ENCODE results near the gene SMAD2. TPM values are rescaled to one million over a fixed set of nuclear protein-coding genes. Genes with fewer than 3 reads are reported as not detected.
A peak's percentile ranks its signal among the peaks of the same experiment; 100 is the strongest.

Gene SMAD2
- total and polyA plus RNA-seq, 2 donors = 37.0 to 132 TPM

DNA sequence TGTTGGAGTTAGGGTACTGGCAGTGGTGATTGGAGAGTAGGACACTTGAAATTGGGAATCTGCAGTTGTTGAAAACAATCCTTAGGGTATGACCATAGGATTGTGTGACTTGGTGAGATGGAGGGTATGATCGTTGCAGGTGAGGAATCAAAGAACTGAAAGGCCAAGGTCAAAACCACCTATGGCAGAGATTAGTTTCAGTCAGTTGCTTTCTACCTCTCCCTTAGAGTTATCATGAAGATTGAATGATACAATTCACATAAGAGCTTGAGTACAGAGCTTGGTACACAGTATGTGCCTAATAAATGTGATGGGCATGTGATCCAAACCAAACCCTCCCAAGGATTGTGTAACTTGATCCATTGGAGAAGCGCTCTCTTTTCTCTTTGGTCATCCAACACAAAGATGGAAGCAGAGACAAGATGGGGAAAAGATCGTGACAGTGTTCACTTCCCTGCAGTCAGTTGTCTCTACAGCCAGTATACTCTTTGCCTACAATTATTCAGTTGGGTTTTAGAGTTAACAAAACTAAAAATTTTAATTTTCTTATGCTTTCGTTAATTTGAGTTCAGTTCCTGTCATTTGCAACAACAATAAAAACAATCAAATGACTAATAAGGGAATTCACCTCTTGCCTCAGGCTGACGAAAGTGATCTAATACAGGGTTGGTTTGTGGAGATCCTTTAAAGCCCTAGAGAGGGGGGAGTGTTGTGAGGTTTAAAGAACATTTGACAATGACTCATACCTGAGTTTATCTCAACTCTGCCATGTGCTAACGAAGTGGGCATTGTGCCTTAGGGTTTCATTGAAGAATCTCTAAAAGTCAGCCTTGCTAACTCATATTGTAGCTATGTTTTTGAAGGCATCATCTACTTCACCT is 14.8 kb upstream of the SMAD2 start:
- H3K4me1 ChIP-seq (ENCODE audit: control insufficient read depth in 2 of 2, insufficient read depth in 2 of 2, low read length in 2 of 2) = no peaks in the 10 kb centered on the region
- H3K27ac ChIP-seq (ENCODE audit: low read depth in 1 of 2, low read length in 1 of 2) = no peak overlapping the region
- DNase-seq (ENCODE audit: low read depth in 6 of 9, low spot score in 9 of 9) = no peak
- no peaks in the 10 kb centered on the region for H3K27me3 ChIP-seq (ENCODE audit: control insufficient read depth in 2 of 2, insufficient read depth in 1 of 2, low read length in 1 of 2)
- H3K4me3 ChIP-seq (ENCODE audit: low read length in 2 of 2) = no peak overlapping the region
- 95% methylated on average over 6 of the region's 6 CpGs for WGBS
- no peaks in the 10 kb centered on the region for H3K36me3 ChIP-seq (ENCODE audit: control insufficient read depth in 2 of 2, insufficient read depth in 2 of 2, low read length in 1 of 2)
- no peaks in the 10 kb centered on the region for H3K9me3 ChIP-seq (ENCODE audit: control insufficient read depth in 2 of 2, insufficient read depth in 1 of 2, low read length in 1 of 2)

DNA sequence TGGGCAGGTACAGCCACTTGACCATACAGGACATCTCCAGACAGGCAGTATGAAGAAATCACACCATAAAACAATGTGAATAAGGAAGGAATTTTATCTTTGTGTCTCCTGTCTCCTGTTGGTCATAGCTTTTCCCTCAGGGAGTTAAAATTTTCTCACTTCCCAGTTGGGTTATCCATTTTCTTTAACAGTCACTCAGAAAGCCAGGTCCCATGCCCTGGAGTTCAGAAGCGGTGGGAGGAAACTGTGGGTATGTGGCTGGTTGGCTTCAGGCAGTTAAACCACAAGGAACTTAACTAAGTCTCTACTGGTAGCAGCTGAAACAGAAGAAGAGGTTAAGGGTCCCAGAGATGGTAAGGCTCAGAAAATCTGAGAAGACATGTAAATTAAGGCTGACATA is 6.5 kb upstream of the SMAD2 start:
- no peaks in the 10 kb centered on the region for H3K27me3 ChIP-seq (ENCODE audit: control insufficient read depth in 2 of 2, insufficient read depth in 1 of 2, low read length in 1 of 2)
- no peaks in the 10 kb centered on the region for H3K9me3 ChIP-seq (ENCODE audit: control insufficient read depth in 2 of 2, insufficient read depth in 1 of 2, low read length in 1 of 2)
- WGBS = 8% methylated on average over 1 of the region's 1 CpG
- no peak overlapping the region for H3K4me3 ChIP-seq (ENCODE audit: low read length in 2 of 2)
- H3K36me3 ChIP-seq (ENCODE audit: control insufficient read depth in 2 of 2, insufficient read depth in 2 of 2, low read length in 1 of 2) = no peaks in the 10 kb centered on the region
- peak in 4 of 9 donors; percentile 37 to 78 (median 42) for DNase-seq (ENCODE audit: low read depth in 6 of 9, low spot score in 9 of 9)
- no peak overlapping the region for H3K27ac ChIP-seq (ENCODE audit: low read depth in 1 of 2, low read length in 1 of 2)
- H3K4me1 ChIP-seq (ENCODE audit: control insufficient read depth in 2 of 2, insufficient read depth in 2 of 2, low read length in 2 of 2) = peaks cover 33 to 39% of the 10 kb centered on the region in 2 donors

DNA sequence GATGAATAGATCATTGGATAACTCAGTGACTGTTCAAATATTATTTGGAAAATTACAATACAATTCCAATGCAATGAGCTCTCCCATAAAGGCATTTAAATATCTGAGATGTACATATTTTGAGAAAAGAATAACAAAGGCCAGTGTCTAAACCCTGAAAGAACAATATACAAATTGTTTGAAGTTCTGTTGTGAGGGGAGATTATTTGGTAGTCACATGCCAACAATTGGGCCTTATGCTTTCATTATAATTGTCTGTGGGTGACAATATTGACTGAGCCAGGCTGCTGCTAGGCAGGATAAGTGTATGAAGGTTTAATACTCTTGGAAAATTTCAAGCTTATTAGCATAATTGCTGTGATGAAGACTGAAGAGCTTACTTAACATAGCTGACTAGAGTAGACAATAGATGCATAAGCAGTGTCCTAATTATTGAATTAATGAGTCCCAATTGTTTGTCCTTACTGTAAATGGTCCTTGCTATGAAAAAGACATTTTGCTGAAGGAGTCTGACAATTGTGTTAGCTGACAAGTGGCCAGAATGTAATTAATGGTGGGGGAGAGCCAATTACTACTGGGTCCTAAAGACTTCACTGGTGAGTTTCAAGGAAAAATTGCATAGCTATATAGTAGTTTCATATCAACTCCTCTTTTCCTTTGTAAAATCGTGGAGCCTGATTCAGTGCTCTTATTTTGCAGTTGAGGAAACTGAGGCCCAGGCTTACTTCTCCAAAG is 5.0 kb upstream of the SMAD2 start:
- WGBS = 94% methylated on average over 1 of the region's 1 CpG
- H3K4me3 ChIP-seq (ENCODE audit: low read length in 2 of 2) = no peak overlapping the region
- H3K4me1 ChIP-seq (ENCODE audit: control insufficient read depth in 2 of 2, insufficient read depth in 2 of 2, low read length in 2 of 2) = peaks cover 39 to 45% of the 10 kb centered on the region in 2 donors
- H3K27ac ChIP-seq (ENCODE audit: low read depth in 1 of 2, low read length in 1 of 2) = no peak overlapping the region
- DNase-seq (ENCODE audit: low read depth in 6 of 9, low spot score in 9 of 9) = no peak
- no peaks in the 10 kb centered on the region for H3K27me3 ChIP-seq (ENCODE audit: control insufficient read depth in 2 of 2, insufficient read depth in 1 of 2, low read length in 1 of 2)
- H3K9me3 ChIP-seq (ENCODE audit: control insufficient read depth in 2 of 2, insufficient read depth in 1 of 2, low read length in 1 of 2) = no peaks in the 10 kb centered on the region
- no peaks in the 10 kb centered on the region for H3K36me3 ChIP-seq (ENCODE audit: control insufficient read depth in 2 of 2, insufficient read depth in 2 of 2, low read length in 1 of 2)

DNA sequence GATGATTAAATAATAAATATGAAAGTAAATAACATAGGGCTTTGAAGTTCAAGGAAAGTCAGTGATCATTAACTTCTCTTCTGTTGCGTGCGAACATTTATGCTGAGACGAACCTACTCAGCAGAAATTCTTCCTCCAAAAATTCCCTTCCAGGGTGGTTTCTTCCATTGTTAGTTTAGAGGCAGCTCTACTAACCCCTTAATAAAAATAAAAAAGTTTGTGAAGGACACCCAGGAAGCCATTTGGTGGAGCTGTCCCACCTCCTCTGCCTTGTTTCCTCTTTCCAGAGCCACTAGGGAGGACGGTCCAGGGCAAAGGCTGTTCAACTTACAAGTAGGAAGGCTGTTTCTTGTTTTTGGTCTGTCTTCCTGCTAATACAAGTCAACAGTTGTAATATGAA is 2.1 kb upstream of the SMAD2 start:
- WGBS = 86% methylated on average over 4 of the region's 4 CpGs
- peaks cover 35 to 39% of the 10 kb centered on the region in 2 donors for H3K4me1 ChIP-seq (ENCODE audit: control insufficient read depth in 2 of 2, insufficient read depth in 2 of 2, low read length in 2 of 2)
- peak overlapping the region; percentile 33 to 96 for H3K27ac ChIP-seq (ENCODE audit: low read depth in 1 of 2, low read length in 1 of 2)
- H3K4me3 ChIP-seq (ENCODE audit: low read length in 2 of 2) = no peak overlapping the region
- H3K9me3 ChIP-seq (ENCODE audit: control insufficient read depth in 2 of 2, insufficient read depth in 1 of 2, low read length in 1 of 2) = no peaks in the 10 kb centered on the region
- DNase-seq (ENCODE audit: low read depth in 6 of 9, low spot score in 9 of 9) = no peak
- H3K36me3 ChIP-seq (ENCODE audit: control insufficient read depth in 2 of 2, insufficient read depth in 2 of 2, low read length in 1 of 2) = no peaks in the 10 kb centered on the region
- H3K27me3 ChIP-seq (ENCODE audit: control insufficient read depth in 2 of 2, insufficient read depth in 1 of 2, low read length in 1 of 2) = no peaks in the 10 kb centered on the region

DNA sequence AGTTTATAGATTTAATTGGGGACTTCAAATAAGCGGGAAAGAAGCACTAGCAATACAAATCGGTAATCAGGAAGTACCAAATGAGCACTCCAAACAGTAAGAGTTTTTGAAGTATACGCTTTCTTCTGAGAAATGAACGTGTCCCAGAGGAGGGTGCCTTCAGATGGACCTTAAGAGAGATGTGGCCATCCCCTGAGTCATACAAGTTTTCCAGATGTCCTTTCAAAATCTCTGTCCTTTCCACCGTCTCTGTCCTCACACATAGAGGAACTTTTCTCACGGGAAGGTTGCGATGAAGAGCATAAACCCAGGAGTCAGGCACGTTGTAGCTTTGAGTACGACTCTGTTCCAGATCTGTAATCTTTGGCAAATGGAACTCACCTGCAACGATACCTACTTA is 1.7 kb upstream of the SMAD2 start:
- 79% methylated on average over 10 of the region's 10 CpGs for WGBS
- DNase-seq (ENCODE audit: low read depth in 6 of 9, low spot score in 9 of 9) = no peak
- peak overlapping the region; percentile 52 to 97 for H3K4me3 ChIP-seq (ENCODE audit: low read length in 2 of 2)
- H3K27ac ChIP-seq (ENCODE audit: low read depth in 1 of 2, low read length in 1 of 2) = peak overlapping the region; percentile 96 to 100
- H3K27me3 ChIP-seq (ENCODE audit: control insufficient read depth in 2 of 2, insufficient read depth in 1 of 2, low read length in 1 of 2) = no peaks in the 10 kb centered on the region
- no peaks in the 10 kb centered on the region for H3K36me3 ChIP-seq (ENCODE audit: control insufficient read depth in 2 of 2, insufficient read depth in 2 of 2, low read length in 1 of 2)
- no peaks in the 10 kb centered on the region for H3K9me3 ChIP-seq (ENCODE audit: control insufficient read depth in 2 of 2, insufficient read depth in 1 of 2, low read length in 1 of 2)
- peaks cover 31 to 38% of the 10 kb centered on the region in 2 donors for H3K4me1 ChIP-seq (ENCODE audit: control insufficient read depth in 2 of 2, insufficient read depth in 2 of 2, low read length in 2 of 2)

DNA sequence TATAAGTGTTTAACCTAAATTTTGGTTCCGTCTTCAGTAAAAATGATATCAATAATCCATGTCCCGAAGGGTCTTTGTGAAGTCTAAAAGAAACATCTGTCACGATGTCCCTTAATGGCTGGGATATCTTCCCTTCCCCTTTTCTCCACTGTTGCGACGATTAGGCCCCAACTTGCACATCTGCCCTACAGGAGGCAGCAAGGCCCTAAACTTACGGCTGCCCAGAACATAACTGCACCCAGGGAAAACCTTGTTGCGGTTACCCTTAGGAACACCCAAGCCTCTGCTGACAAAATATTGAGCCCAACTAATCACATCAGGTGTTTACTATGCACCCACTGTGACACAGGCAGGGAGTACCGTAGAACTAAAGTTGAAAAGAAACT is 1.3 kb upstream of the SMAD2 start:
- Histone ChIP-seq H3K9me3 (ENCODE audit: control insufficient read depth in 2 of 2, insufficient read depth in 1 of 2, low read length in 1 of 2) (no peaks in the 10 kb centered on the region), H3K27me3 (ENCODE audit: control insufficient read depth in 2 of 2, insufficient read depth in 1 of 2, low read length in 1 of 2) (no peaks in the 10 kb centered on the region), H3K27ac (ENCODE audit: low read depth in 1 of 2, low read length in 1 of 2) (peak overlapping the region; percentile 96 to 100), H3K36me3 (ENCODE audit: control insufficient read depth in 2 of 2, insufficient read depth in 2 of 2, low read length in 1 of 2) (no peaks in the 10 kb centered on the region), H3K4me1 (ENCODE audit: control insufficient read depth in 2 of 2, insufficient read depth in 2 of 2, low read length in 2 of 2) (peaks cover 26 to 37% of the 10 kb centered on the region in 2 donors), H3K4me3 (ENCODE audit: low read length in 2 of 2) (peak overlapping the region; percentile 52 to 97)
- WGBS = 7% methylated on average over 8 of the region's 8 CpGs
- peak in 2 of 9 donors; percentile 61 to 86 for DNase-seq (ENCODE audit: low read depth in 6 of 9, low spot score in 9 of 9)

DNA sequence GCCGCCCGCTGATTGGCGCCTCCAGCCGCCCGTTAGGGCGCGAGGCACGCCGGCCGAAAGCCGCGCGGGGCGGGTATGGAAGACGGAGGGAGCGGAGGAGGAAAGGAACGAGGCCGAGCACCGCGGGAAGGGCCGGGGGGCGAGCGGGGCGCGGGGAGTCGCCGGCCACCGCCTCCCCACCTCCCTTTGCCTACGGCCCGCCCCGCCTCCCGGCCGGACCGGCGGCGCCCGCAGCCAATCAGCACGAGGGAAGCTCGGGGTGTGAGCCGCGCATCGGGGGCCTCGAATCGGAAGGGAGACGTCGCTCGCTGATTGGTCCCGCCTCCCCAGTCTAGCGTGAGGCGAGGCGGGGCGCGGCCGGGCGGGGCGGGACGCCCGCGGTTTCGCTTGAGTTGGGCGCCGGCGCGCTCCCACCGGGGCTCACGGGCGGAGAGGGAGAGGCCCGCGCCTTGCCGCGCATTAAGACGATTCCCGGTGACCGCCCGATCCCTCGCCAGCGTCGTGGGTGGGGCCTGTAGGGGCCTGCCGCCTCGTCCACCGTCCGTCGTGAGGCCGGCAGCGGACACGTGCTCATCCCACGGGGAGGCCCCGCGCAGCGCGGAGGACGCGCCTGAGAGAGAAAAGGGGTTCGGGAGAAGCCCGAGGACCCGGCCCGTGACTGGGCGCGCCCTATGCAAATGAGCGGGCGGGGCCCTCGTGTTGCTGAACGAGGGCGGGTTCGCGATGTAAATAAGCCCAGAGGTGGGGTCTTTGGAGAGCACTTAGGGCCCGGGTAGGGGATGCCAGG is 665 bp upstream of the SMAD2 start:
- Histone ChIP-seq H3K4me3 (ENCODE audit: low read length in 2 of 2) (peak overlapping the region; percentile 52 to 97), H3K27me3 (ENCODE audit: control insufficient read depth in 2 of 2, insufficient read depth in 1 of 2, low read length in 1 of 2) (no peaks in the 10 kb centered on the region), H3K4me1 (ENCODE audit: control insufficient read depth in 2 of 2, insufficient read depth in 2 of 2, low read length in 2 of 2) (peaks cover 29 to 33% of the 10 kb centered on the region in 2 donors), H3K9me3 (ENCODE audit: control insufficient read depth in 2 of 2, insufficient read depth in 1 of 2, low read length in 1 of 2) (no peaks in the 10 kb centered on the region), H3K27ac (ENCODE audit: low read depth in 1 of 2, low read length in 1 of 2) (peak overlapping the region; percentile 96 to 100), H3K36me3 (ENCODE audit: control insufficient read depth in 2 of 2, insufficient read depth in 2 of 2, low read length in 1 of 2) (no peaks in the 10 kb centered on the region)
- under 1% methylated on average over 107 of the region's 107 CpGs for WGBS
- peak; percentile 83 to 98 (median 95) for DNase-seq (ENCODE audit: low read depth in 6 of 9, low spot score in 9 of 9)

DNA sequence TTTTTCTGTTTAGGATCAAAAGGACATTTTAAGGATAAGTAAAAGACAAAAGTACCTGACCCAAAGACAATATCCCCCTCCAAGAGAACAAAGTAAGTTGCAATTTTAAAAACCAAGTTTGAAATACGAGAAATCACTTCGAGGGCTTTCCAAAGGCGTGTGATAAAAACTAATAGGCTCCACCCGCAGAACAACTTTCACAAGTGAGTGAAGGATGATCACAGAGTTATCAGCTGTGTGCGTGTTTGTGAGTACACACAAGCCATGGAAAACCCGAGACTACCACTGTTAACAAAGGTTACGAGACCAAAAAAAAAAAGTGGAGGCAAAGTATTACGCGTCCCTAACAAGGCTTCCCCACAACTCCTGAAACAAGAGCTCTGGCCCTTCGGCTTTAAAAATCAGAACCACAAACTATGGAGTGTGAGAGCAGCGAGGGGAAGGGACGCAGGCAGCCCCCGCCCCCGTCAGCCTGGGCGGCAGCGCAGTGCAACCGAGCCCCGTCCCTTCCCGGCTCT is 719 bp downstream of the SMAD2 start:
- peak overlapping the region; percentile 88 to 100 for H3K27ac ChIP-seq (ENCODE audit: low read depth in 1 of 2, low read length in 1 of 2)
- no peaks in the 10 kb centered on the region for H3K36me3 ChIP-seq (ENCODE audit: control insufficient read depth in 2 of 2, insufficient read depth in 2 of 2, low read length in 1 of 2)
- peaks cover 25 to 37% of the 10 kb centered on the region in 2 donors for H3K4me1 ChIP-seq (ENCODE audit: control insufficient read depth in 2 of 2, insufficient read depth in 2 of 2, low read length in 2 of 2)
- H3K9me3 ChIP-seq (ENCODE audit: control insufficient read depth in 2 of 2, insufficient read depth in 1 of 2, low read length in 1 of 2) = no peaks in the 10 kb centered on the region
- no peaks in the 10 kb centered on the region for H3K27me3 ChIP-seq (ENCODE audit: control insufficient read depth in 2 of 2, insufficient read depth in 1 of 2, low read length in 1 of 2)
- WGBS = under 1% methylated on average over 19 of the region's 19 CpGs
- H3K4me3 ChIP-seq (ENCODE audit: low read length in 2 of 2) = peak overlapping the region; percentile 66 to 97
- peak in 2 of 9 donors; percentile 56 to 69 for DNase-seq (ENCODE audit: low read depth in 6 of 9, low spot score in 9 of 9)
